Stimulated activated memory B cell treated with anti-CD40 and anti-IgM and Interleukin-4, amounts not matched to agents 10 μg/mL and 1 μg/mL and 100 μg/mL, for 72 hours (primary cell): Measurements from ENCODE around the gene HSPA12A.

Source experiments
- ATAC-seq: fragments of 150-1000 bp; cut with Tn5 transposase; 2 replicates; pipeline ENCODE4 v1.10.0; 2021
- H3K27ac Mint-ChIP-seq: one replicate; pipeline ENCODE4 v1.8.0; 2022; ENCODE audit warnings: mild to moderate bottlenecking, mixed read lengths
- H3K27me3 Mint-ChIP-seq: one replicate; pipeline ENCODE4 v1.8.0; 2022; ENCODE audit warnings: mixed read lengths
- H3K36me3 Mint-ChIP-seq: one replicate; pipeline ENCODE4 v1.8.0; 2022; ENCODE audit warnings: mixed read lengths
- H3K4me1 Mint-ChIP-seq: one replicate; pipeline ENCODE4 v1.8.0; 2022; ENCODE audit warnings: mixed read lengths
- H3K4me3 Mint-ChIP-seq: one replicate; pipeline ENCODE4 v1.8.0; 2022; ENCODE audit warnings: mild to moderate bottlenecking, moderate library complexity, mixed read lengths
- H3K9me3 Mint-ChIP-seq: one replicate; pipeline ENCODE4 v1.8.0; 2022; ENCODE audit warnings: mixed read lengths

HSPA12A gene

GRCh38 chr10:116699471-116700150, 42.8 kb downstream of the HSPA12A start:
- Mint-ChIP-seq H3K36me3 (no peaks in the 10 kb centered on the region), H3K4me3 (no peak overlapping the region), H3K4me1 (no peaks in the 10 kb centered on the region), H3K27ac (no peak overlapping the region), H3K27me3 (peaks cover 25% of the 10 kb centered on the region), H3K9me3 (no peaks in the 10 kb centered on the region)
- no peak for ATAC-seq

GRCh38 chr10:116699049-116699448, 43.3 kb downstream of the HSPA12A start:
- no peak for ATAC-seq
- no peaks in the 10 kb centered on the region for H3K9me3 Mint-ChIP-seq
- H3K27ac Mint-ChIP-seq: no peak overlapping the region
- H3K27me3 Mint-ChIP-seq: peaks cover 25% of the 10 kb centered on the region
- no peaks in the 10 kb centered on the region for H3K36me3 Mint-ChIP-seq
- no peak overlapping the region for H3K4me3 Mint-ChIP-seq
- H3K4me1 Mint-ChIP-seq: no peaks in the 10 kb centered on the region

GRCh38 chr10:116698364-116698763, 44.0 kb downstream of the HSPA12A start:
- ATAC-seq: no peak
- Mint-ChIP-seq H3K27me3 (peaks cover 25% of the 10 kb centered on the region), H3K27ac (no peak overlapping the region), H3K9me3 (no peaks in the 10 kb centered on the region), H3K4me1 (no peaks in the 10 kb centered on the region), H3K4me3 (no peak overlapping the region), H3K36me3 (no peaks in the 10 kb centered on the region)

GRCh38 chr10:116697816-116698215, 44.5 kb downstream of the HSPA12A start:
- H3K4me1 Mint-ChIP-seq: no peaks in the 10 kb centered on the region
- H3K4me3 Mint-ChIP-seq: no peak overlapping the region
- H3K27ac Mint-ChIP-seq: no peak overlapping the region
- ATAC-seq: no peak
- no peaks in the 10 kb centered on the region for H3K9me3 Mint-ChIP-seq
- peaks cover 25% of the 10 kb centered on the region for H3K27me3 Mint-ChIP-seq
- H3K36me3 Mint-ChIP-seq: no peaks in the 10 kb centered on the region

- Mint-ChIP-seq H3K27me3 (peaks cover 24% of the 10 kb centered on the region), H3K4me3 (no peak overlapping the region), H3K27ac (no peak overlapping the region), H3K36me3 (no peaks in the 10 kb centered on the region), H3K9me3 (no peaks in the 10 kb centered on the region), H3K4me1 (no peaks in the 10 kb centered on the region)
- no peak for ATAC-seq
Measured at GRCh38 chr10:116696919-116697318, 45.4 kb downstream of the HSPA12A start.

GRCh38 chr10:116694927-116695268, 47.5 kb downstream of the HSPA12A start:
- H3K36me3 Mint-ChIP-seq: no peaks in the 10 kb centered on the region
- H3K27ac Mint-ChIP-seq: no peak overlapping the region
- no peak for ATAC-seq
- no peaks in the 10 kb centered on the region for H3K4me1 Mint-ChIP-seq
- H3K27me3 Mint-ChIP-seq: peaks cover 16% of the 10 kb centered on the region
- H3K9me3 Mint-ChIP-seq: no peaks in the 10 kb centered on the region
- H3K4me3 Mint-ChIP-seq: no peak overlapping the region

- no peaks in the 10 kb centered on the region for H3K36me3 Mint-ChIP-seq
- no peak overlapping the region for H3K27ac Mint-ChIP-seq
- H3K4me3 Mint-ChIP-seq: no peak overlapping the region
- no peaks in the 10 kb centered on the region for H3K9me3 Mint-ChIP-seq
- ATAC-seq: no peak
- H3K27me3 Mint-ChIP-seq: peaks cover 16% of the 10 kb centered on the region
- H3K4me1 Mint-ChIP-seq: no peaks in the 10 kb centered on the region
Measured at GRCh38 chr10:116694243-116694926, 48.0 kb downstream of the HSPA12A start.

GRCh38 chr10:116692225-116692624, 50.1 kb downstream of the HSPA12A start:
- Mint-ChIP-seq H3K27ac (no peak overlapping the region), H3K36me3 (no peaks in the 10 kb centered on the region), H3K4me1 (no peaks in the 10 kb centered on the region), H3K9me3 (no peaks in the 10 kb centered on the region), H3K4me3 (no peak overlapping the region), H3K27me3 (peaks cover under 1% of the 10 kb centered on the region)
- no peak for ATAC-seq

GRCh38 chr10:116691635-116692034, 50.7 kb downstream of the HSPA12A start:
- peaks cover 6% of the 10 kb centered on the region for H3K27me3 Mint-ChIP-seq
- no peak overlapping the region for H3K4me3 Mint-ChIP-seq

GRCh38 chr10:116690356-116691322, 51.7 kb downstream of the HSPA12A start:
- H3K9me3 Mint-ChIP-seq: no peaks in the 10 kb centered on the region
- no peak overlapping the region for H3K27ac Mint-ChIP-seq
- no peak for ATAC-seq
- H3K4me1 Mint-ChIP-seq: no peaks in the 10 kb centered on the region
- H3K36me3 Mint-ChIP-seq: no peaks in the 10 kb centered on the region
- peaks cover 10% of the 10 kb centered on the region for H3K27me3 Mint-ChIP-seq
- H3K4me3 Mint-ChIP-seq: no peak overlapping the region

More at GRCh38 chr10:116691635-116692034, 50.7 kb downstream of the HSPA12A start:
- H3K9me3 Mint-ChIP-seq: no peaks in the 10 kb centered on the region
- H3K36me3 Mint-ChIP-seq: no peaks in the 10 kb centered on the region
- H3K4me1 Mint-ChIP-seq: no peaks in the 10 kb centered on the region
- no peak overlapping the region for H3K27ac Mint-ChIP-seq
- ATAC-seq: no peak

- no peaks in the 10 kb centered on the region for H3K9me3 Mint-ChIP-seq
Measured at GRCh38 chr10:116689744-116690143, 52.6 kb downstream of the HSPA12A start.

GRCh38 chr10:116688741-116689495, 53.4 kb downstream of the HSPA12A start:
- Mint-ChIP-seq H3K27ac (no peak overlapping the region), H3K36me3 (no peaks in the 10 kb centered on the region), H3K4me3 (no peak overlapping the region), H3K9me3 (no peaks in the 10 kb centered on the region), H3K27me3 (peaks cover 10% of the 10 kb centered on the region), H3K4me1 (no peaks in the 10 kb centered on the region)
- ATAC-seq: no peak

More at GRCh38 chr10:116689744-116690143, 52.6 kb downstream of the HSPA12A start:
- H3K4me1 Mint-ChIP-seq: no peaks in the 10 kb centered on the region
- no peak for ATAC-seq
- H3K27ac Mint-ChIP-seq: no peak overlapping the region
- no peak overlapping the region for H3K4me3 Mint-ChIP-seq
- H3K27me3 Mint-ChIP-seq: peaks cover 10% of the 10 kb centered on the region
- H3K36me3 Mint-ChIP-seq: no peaks in the 10 kb centered on the region

GRCh38 chr10:116688241-116688711, 54.1 kb downstream of the HSPA12A start:
- H3K9me3 Mint-ChIP-seq: no peaks in the 10 kb centered on the region
- H3K4me1 Mint-ChIP-seq: no peaks in the 10 kb centered on the region
- ATAC-seq: no peak
- H3K27ac Mint-ChIP-seq: no peak overlapping the region
- no peaks in the 10 kb centered on the region for H3K36me3 Mint-ChIP-seq
- no peak overlapping the region for H3K4me3 Mint-ChIP-seq
- peaks cover 10% of the 10 kb centered on the region for H3K27me3 Mint-ChIP-seq

GRCh38 chr10:116687633-116688032, 54.7 kb downstream of the HSPA12A start:
- peaks cover 10% of the 10 kb centered on the region for H3K27me3 Mint-ChIP-seq
- H3K36me3 Mint-ChIP-seq: no peaks in the 10 kb centered on the region
- no peak for ATAC-seq
- H3K27ac Mint-ChIP-seq: no peak overlapping the region
- no peaks in the 10 kb centered on the region for H3K9me3 Mint-ChIP-seq
- no peaks in the 10 kb centered on the region for H3K4me1 Mint-ChIP-seq
- H3K4me3 Mint-ChIP-seq: no peak overlapping the region

GRCh38 chr10:116686632-116687031, 55.7 kb downstream of the HSPA12A start:
- Mint-ChIP-seq H3K27me3 (peaks cover 10% of the 10 kb centered on the region), H3K4me1 (no peaks in the 10 kb centered on the region), H3K36me3 (no peaks in the 10 kb centered on the region), H3K27ac (no peak overlapping the region), H3K9me3 (no peaks in the 10 kb centered on the region), H3K4me3 (no peak overlapping the region)
- no peak for ATAC-seq
